H1 (cell line): ENCODE data around the gene ARL5C. TPM values are rescaled to one million over a fixed set of nuclear protein-coding genes. Genes with fewer than 3 reads are reported as not detected.

Source experiments
- CTCF ChIA-PET: fragments of 300-600 bp; sonication (Branson Sonifier 250); formaldehyde crosslinking; loops from one replicate; lab custom pipeline; 2021; ENCODE audit not compliant: partially characterized antibody; lab: Charles Lee
- POLR2A ChIA-PET: fragments of 300-600 bp; sonication (Branson Sonifier 250); formaldehyde crosslinking; loops from one replicate; lab custom pipeline; 2021; ENCODE audit warnings: inconsistent platforms; ENCODE audit not compliant: partially characterized antibody; lab: Charles Lee
- DNase-seq, 2 experiments: peaks; one replicate each; pipeline versions ENCODE4 v3.0.0 to v3.0.0-alpha.2; 2010 to 2022; ENCODE audit warnings: low spot score in 2 of 2, low read depth in 1 of 2, mixed read lengths in 1 of 2
- FAIRE-seq: peaks from 2 replicates; lab custom pipeline; 2011; peaks lifted over from hg19 to GRCh38; lab: Jason Lieb, UNC
- H2AFZ ChIP-seq: 2 replicates; pipeline ENCODE4 v1.8.1; 2012; ENCODE audit warnings: low read length, inconsistent platforms
- H2AK5ac ChIP-seq: 2 replicates; pipeline ENCODE4 v1.6.1; 2013; ENCODE audit warnings: low read depth, low read length
- H2BK120ac ChIP-seq: replicated peaks from 2 replicates; pipeline ENCODE3; 2013; ENCODE audit warnings: low read depth, low read length, inconsistent platforms
- H2BK12ac ChIP-seq: 2 replicates; pipeline ENCODE4 v1.6.1; 2013; ENCODE audit warnings: low read depth, low read length
- H2BK15ac ChIP-seq: 2 replicates; pipeline ENCODE4 v1.6.1; 2013; ENCODE audit warnings: low read length
- H2BK20ac ChIP-seq: 2 replicates; pipeline ENCODE4 v1.6.1; 2013; ENCODE audit warnings: low read length
- H2BK5ac ChIP-seq: 2 replicates; pipeline ENCODE4 v1.6.1; 2013; ENCODE audit warnings: low read depth, low read length
- H3K14ac ChIP-seq: 2 replicates; pipeline ENCODE4 v1.6.1; 2013; ENCODE audit warnings: inconsistent platforms; ENCODE audit not compliant: insufficient read length
- H3K18ac ChIP-seq: 2 replicates; pipeline ENCODE4 v1.6.1; 2013; ENCODE audit warnings: low read length; ENCODE audit errors: extremely low read depth
- H3K23ac ChIP-seq: 2 replicates; pipeline ENCODE4 v1.6.1; 2013; ENCODE audit warnings: inconsistent platforms; ENCODE audit not compliant: insufficient read length
- H3K23me2 ChIP-seq: 2 replicates; pipeline ENCODE4 v1.6.1; 2013; ENCODE audit warnings: low read depth, low read length
- H3K27ac ChIP-seq: 2 replicates; pipeline ENCODE4 v1.6.1; 2011; ENCODE audit warnings: low read depth, low read length, inconsistent platforms
- H3K27me3 ChIP-seq, 4 experiments: replicated peaks in 1 of 4; 1 replicate in 1 of 4; 2 replicates in 3 of 4; pipeline versions ENCODE4 v1.6.1 to v1.8.1; 2011 to 2013; ENCODE audit warnings: low read length in 3 of 4, mild to moderate bottlenecking in 3 of 4, inconsistent platforms in 2 of 4, mixed read lengths in 2 of 4, moderate library complexity in 1 of 4; ENCODE audit not compliant: control insufficient read depth in 3 of 4, insufficient read depth in 3 of 4; ENCODE audit errors: extremely low read depth in 1 of 4
- H3K36me3 ChIP-seq, 4 experiments: 2 replicates each; pipeline versions ENCODE4 v1.6.1 to v1.8.1; 2011 to 2013; ENCODE audit warnings: mild to moderate bottlenecking in 4 of 4, low read length in 3 of 4, moderate library complexity in 2 of 4, control low read depth in 1 of 4, inconsistent platforms in 1 of 4; ENCODE audit not compliant: insufficient read depth in 4 of 4, control insufficient read depth in 2 of 4
- H3K4ac ChIP-seq: replicated peaks from 2 replicates; pipeline ENCODE3; 2013; ENCODE audit warnings: low read length, low read depth, mixed read lengths, inconsistent platforms; ENCODE audit not compliant: insufficient read length
- H3K4me1 ChIP-seq, 4 experiments: replicated peaks in 1 of 4; 1 replicate in 1 of 4; 2 replicates in 3 of 4; pipeline versions ENCODE4 v1.6.1 to v1.8.1; 2011 to 2013; ENCODE audit warnings: low read length in 3 of 4, inconsistent platforms in 2 of 4, mixed read lengths in 1 of 4; ENCODE audit not compliant: insufficient read depth in 4 of 4, control insufficient read depth in 3 of 4
- H3K4me2 ChIP-seq, 2 experiments: 2 replicates each; pipeline versions ENCODE4 v1.6.1 to v1.8.1; 2011 to 2013; ENCODE audit warnings: low read depth in 2 of 2, low read length in 2 of 2, control low read depth in 1 of 2, inconsistent platforms in 1 of 2, mild to moderate bottlenecking in 1 of 2; ENCODE audit not compliant: insufficient read depth in 1 of 2
- H3K4me3 ChIP-seq, 4 experiments: fragments of 200-600, 300-600 bp in 1 of 4; sonication (generic), shearing (Covaris generic), sonication (Bioruptor Twin) in 1 of 4; 2 replicates each; pipeline versions ENCODE4 v1.5.1 to v1.8.1; 2011 to 2016; ENCODE audit warnings: low read length in 4 of 4, low read depth in 3 of 4, control low read depth in 2 of 4, inconsistent platforms in 2 of 4, mild to moderate bottlenecking in 2 of 4, mixed read lengths in 1 of 4, moderate library complexity in 1 of 4; ENCODE audit not compliant: insufficient read depth in 2 of 4; ENCODE audit errors: extremely low read depth in 1 of 4
- H3K56ac ChIP-seq: replicated peaks from 2 replicates; pipeline ENCODE3; 2013; ENCODE audit warnings: low read depth, mild to moderate bottlenecking, mixed read lengths, low read length, inconsistent platforms; ENCODE audit not compliant: insufficient read length
- H3K79me1 ChIP-seq: 2 replicates; pipeline ENCODE4 v1.6.1; 2013; ENCODE audit warnings: low read depth, low read length, control low read depth
- H3K79me2 ChIP-seq, 2 experiments: 2 replicates each; pipeline versions ENCODE4 v1.6.1 to v1.8.1; 2012 to 2013; ENCODE audit warnings: low read length in 2 of 2, mild to moderate bottlenecking in 2 of 2, inconsistent platforms in 1 of 2; ENCODE audit not compliant: insufficient read depth in 2 of 2, control insufficient read depth in 1 of 2
- H3K9ac ChIP-seq, 4 experiments: replicated peaks in 1 of 4; 1 replicate in 1 of 4; 2 replicates in 3 of 4; pipeline versions ENCODE4 v1.6.1 to v1.8.1; 2011 to 2013; ENCODE audit warnings: low read depth in 3 of 4, low read length in 3 of 4, control low read depth in 2 of 4, mild to moderate bottlenecking in 2 of 4, moderate library complexity in 2 of 4, inconsistent platforms in 1 of 4; ENCODE audit errors: extremely low read depth in 1 of 4
- H3K9me3 ChIP-seq, 2 experiments: 2 replicates each; pipeline versions ENCODE4 v1.6.1 to v1.8.1; 2012 to 2013; ENCODE audit warnings: mild to moderate bottlenecking in 2 of 2, moderate library complexity in 2 of 2, control low read depth in 1 of 2, inconsistent platforms in 1 of 2, low read depth in 1 of 2, low read length in 1 of 2, mixed read lengths in 1 of 2; ENCODE audit not compliant: insufficient read depth in 2 of 2
- H4K20me1 ChIP-seq, 2 experiments: replicated peaks in 1 of 2; 2 replicates each; pipeline versions ENCODE3 to v1.8.1; 2011 to 2013; ENCODE audit warnings: inconsistent platforms in 2 of 2, low read length in 2 of 2, mild to moderate bottlenecking in 1 of 2; ENCODE audit not compliant: insufficient read depth in 2 of 2, control insufficient read depth in 1 of 2
- H4K5ac ChIP-seq: 2 replicates; pipeline ENCODE4 v1.6.1; 2013; ENCODE audit warnings: low read length, low read depth, mixed read lengths, inconsistent platforms; ENCODE audit not compliant: insufficient read length
- H4K8ac ChIP-seq: 2 replicates; pipeline ENCODE4 v1.8.0; 2013; ENCODE audit warnings: mild to moderate bottlenecking, moderate library complexity, low read length, inconsistent platforms; ENCODE audit not compliant: insufficient read depth; ENCODE audit errors: extremely low read depth
- H4K91ac ChIP-seq: replicated peaks from 2 replicates; pipeline ENCODE3; 2013; ENCODE audit warnings: low read length, mixed read lengths, inconsistent platforms; ENCODE audit not compliant: insufficient read length
- MAFK ChIP-seq: IDR thresholded peaks from 2 replicates; pipeline ENCODE4 v1.6.1; 2012; ENCODE audit warnings: low read depth, mild to moderate bottlenecking, improper control_type of control experiment, low read length
- RFX5 ChIP-seq: IDR thresholded peaks from 2 replicates; pipeline ENCODE4 v1.6.1; 2011; ENCODE audit warnings: low read depth, low read length, improper control_type of control experiment, borderline replicate concordance
- WGBS, 2 experiments: shearing (Covaris generic) in 1 of 2; methylation state at CpG; one replicate each; pipeline versions ENCODE4 v1.1.6 to v1.1.7; 2013 to 2015; ENCODE audit warnings: low lambda C conversion rate in 2 of 2, mixed read lengths in 2 of 2, inconsistent platforms in 1 of 2, low coverage in 1 of 2, missing lambda C conversion rate in 1 of 2; ENCODE audit not compliant: insufficient replicate concordance in 2 of 2, insufficient coverage in 1 of 2, insufficient read length in 1 of 2; ENCODE audit errors: extremely low coverage in 1 of 2, missing lambda C conversion rate in 1 of 2; 5-methylcytosine and 5-hydroxymethylcytosine counted together
- polyA plus RNA-seq, 7 experiments: library from polyadenylated mRNA; depleted of rRNA in 3 of 7; stranded (reverse) in 5 of 7; unstranded in 2 of 7; fragments of >200 nt in 5 of 7; fragments of 200-250 nt in 2 of 7; gene quantifications; 1 replicate in 5 of 7; 2 replicates in 1 of 7; 4 replicates in 1 of 7; pipeline versions ENCODE4 v1.2.1 to v1.2.3, GENCODE V29; 2011 to 2013; ENCODE audit warnings: missing spikeins in 2 of 7, mixed read lengths in 2 of 7
- total RNA-seq: library from RNA; stranded (reverse); fragmentation: NEBNext Ultra II Directional; extraction: Animal tissue kit (Norgen Biotek cat#: 25700); gene quantifications from 2 replicates; pipeline ENCODE4 v1.2.1, GENCODE V29; 2021

The ARL5C gene
- total and polyA plus RNA-seq, 2 of the 8 experiments (the other 6 are each of a cell fraction or from before 2014, with no cell fraction given), result not detected

DNA sequence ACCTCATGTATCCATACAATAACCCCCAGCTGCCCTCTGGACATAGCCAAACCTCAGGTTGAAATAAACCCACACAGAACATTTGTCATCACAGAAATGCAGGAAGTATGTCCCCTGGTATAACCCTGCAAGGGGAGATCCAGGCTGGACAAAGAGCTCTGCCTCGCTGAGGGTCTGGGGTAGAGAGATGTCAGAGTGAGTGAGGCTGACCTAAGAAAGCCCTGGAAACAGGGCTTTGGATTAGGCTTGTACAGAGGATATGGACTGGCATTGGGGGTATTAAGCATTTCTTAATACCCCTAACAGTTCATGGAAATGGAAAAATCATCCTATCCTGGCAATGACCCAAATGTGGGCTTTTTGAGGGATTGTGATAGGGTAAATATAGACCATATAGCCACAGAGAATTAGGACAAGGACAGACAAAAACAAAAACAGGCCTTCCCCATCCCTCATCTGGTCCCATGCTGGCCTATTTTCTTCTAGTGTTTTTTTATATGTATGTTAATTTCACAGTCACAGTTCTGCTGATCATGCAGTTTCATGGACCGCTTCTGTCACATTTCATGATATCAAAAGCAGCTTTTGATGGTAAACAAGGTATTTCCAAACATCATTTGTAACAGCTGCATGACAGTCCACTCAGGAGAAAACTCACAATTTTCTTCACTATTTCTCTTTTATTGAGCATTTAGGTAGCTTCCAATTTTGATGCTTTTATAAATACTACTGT, 40.7 kb downstream of the ARL5C start:
- CTCF ChIA-PET, result interaction anchor here (0.8 to 2.9 kb wide), 5 partner anchors 11 to 75 kb away, joined by 3 to 10 read pairs (median 5); no protein-coding TSS in a partner anchor
- Histone ChIP-seq H3K9ac (no peak overlapping the region), H3K4me2 (no peak overlapping the region), H2BK120ac (no peak overlapping the region), H3K18ac (no peak overlapping the region), H3K27me3 (no peaks in the 10 kb centered on the region), H3K23me2 (no peaks in the 10 kb centered on the region), H3K23ac (no peak overlapping the region), H3K56ac (no peak overlapping the region), H2AK5ac (no peak overlapping the region)
- FAIRE-seq (no peak), DNase-seq (no peak)
- TF ChIP-seq MAFK, result peak; percentile 44
- TF ChIP-seq RFX5, result no peak
- TF ChIP-seq, all 59 proteins: peak for 1
- Histone ChIP-seq H2AFZ (no peak overlapping the region), H3K27ac (no peak overlapping the region), H2BK12ac (no peak overlapping the region), H3K36me3 (no peaks in the 10 kb centered on the region), H3K4ac (no peak overlapping the region), H4K8ac (no peak overlapping the region), H2BK15ac (no peak overlapping the region), H4K5ac (no peak overlapping the region), H4K20me1 (no peaks in the 10 kb centered on the region), H2BK5ac (no peak overlapping the region), H3K79me2 (no peaks in the 10 kb centered on the region), H3K79me1 (no peaks in the 10 kb centered on the region), H3K9me3 (no peaks in the 10 kb centered on the region), H2BK20ac (no peak overlapping the region), H3K4me1 (no peaks in the 10 kb centered on the region), H3K14ac (no peak overlapping the region), H4K91ac (no peak overlapping the region), H3K4me3 (no peak overlapping the region)
- WGBS, 2 experiments, result 88% methylated on average over 2 of the region's 2 CpGs; no CpG with 5 or more reads in 1 of the 2 experiments
- POLR2A ChIA-PET, result interaction anchor here (0.6 to 4.6 kb wide), 2 partner anchors 11 to 86 kb away, joined by 3 to 15 read pairs; no protein-coding TSS in a partner anchor
